Mesendoderm (in vitro differentiated cells): ENCODE data around the gene NR1I2.

ENCODE experiments used
- DNase-seq: peaks from one replicate; pipeline ENCODE4 v3.0.0; 2013
- H2AK5ac ChIP-seq: 2 replicates; pipeline ENCODE4 v1.6.1; 2013; ENCODE audit warnings: low read length, inconsistent platforms
- H2BK120ac ChIP-seq: 2 replicates; pipeline ENCODE4 v1.6.1; 2013; ENCODE audit warnings: low read depth, mild to moderate bottlenecking, low read length, moderate library complexity, mixed read lengths
- H2BK15ac ChIP-seq: replicated peaks from 2 replicates; pipeline ENCODE4 v1.6.1; 2013; ENCODE audit warnings: low read depth, mild to moderate bottlenecking, moderate library complexity
- H2BK5ac ChIP-seq: 2 replicates; pipeline ENCODE4 v1.6.1; 2013; ENCODE audit warnings: low read length, inconsistent platforms
- H3K18ac ChIP-seq: 2 replicates; pipeline ENCODE4 v1.6.1; 2013; ENCODE audit warnings: mild to moderate bottlenecking, low read length, mixed read lengths
- H3K23ac ChIP-seq: one replicate; pipeline ENCODE4 v1.6.1; 2013; ENCODE audit warnings: low read length
- H3K27ac ChIP-seq: 2 replicates; pipeline ENCODE4 v1.5.1; 2013; ENCODE audit warnings: low read depth, mild to moderate bottlenecking, inconsistent platforms, low read length, moderate library complexity
- H3K27me3 ChIP-seq: 2 replicates; pipeline ENCODE4 v1.6.1; 2013; ENCODE audit warnings: low read length, control low read depth, mild to moderate bottlenecking, inconsistent platforms; ENCODE audit not compliant: insufficient read depth, poor library complexity
- H3K36me3 ChIP-seq: 2 replicates; pipeline ENCODE4 v1.6.1; 2013; ENCODE audit warnings: low read length, inconsistent platforms; ENCODE audit not compliant: control insufficient read depth, insufficient read depth
- H3K4ac ChIP-seq: one replicate; pipeline ENCODE4 v1.6.1; 2013; ENCODE audit warnings: low read depth, mild to moderate bottlenecking, low read length, moderate library complexity
- H3K4me1 ChIP-seq: 2 replicates; pipeline ENCODE4 v1.6.1; 2013; ENCODE audit warnings: low read depth, low read length, inconsistent platforms; ENCODE audit not compliant: control insufficient read depth
- H3K4me2 ChIP-seq: 2 replicates; pipeline ENCODE4 v1.6.1; 2013; ENCODE audit warnings: low read length
- H3K4me3 ChIP-seq: 2 replicates; pipeline ENCODE4 v1.5.1; 2013; ENCODE audit warnings: mild to moderate bottlenecking, low read length
- H3K56ac ChIP-seq: one replicate; pipeline ENCODE4 v1.6.1; 2013; ENCODE audit warnings: low read length
- H3K79me1 ChIP-seq: 2 replicates; pipeline ENCODE4 v1.6.1; 2013; ENCODE audit warnings: low read length, inconsistent platforms
- H3K79me2 ChIP-seq: 2 replicates; pipeline ENCODE4 v1.6.1; 2013; ENCODE audit warnings: mild to moderate bottlenecking, low read length; ENCODE audit not compliant: control insufficient read depth, insufficient read depth
- H3K9ac ChIP-seq: 2 replicates; pipeline ENCODE4 v1.6.1; 2013; ENCODE audit warnings: low read length, inconsistent platforms
- H4K5ac ChIP-seq: one replicate; pipeline ENCODE4 v1.6.1; 2013; ENCODE audit warnings: low read length
- H4K8ac ChIP-seq: one replicate; pipeline ENCODE4 v1.6.1; 2013; ENCODE audit warnings: low read depth, mild to moderate bottlenecking, control low read depth, low read length, moderate library complexity
- WGBS: extraction: QIAGEN DNeasy Blood & Tissue Kit; methylation state at CpG from one replicate; pipeline ENCODE4 v1.1.7; 2013; ENCODE audit warnings: low lambda C conversion rate, missing lambda C conversion rate; ENCODE audit not compliant: insufficient coverage; ENCODE audit errors: extremely low coverage; 5-methylcytosine and 5-hydroxymethylcytosine counted together

Gene NR1I2

GRCh38 chr3:119769394-119770149 is 12.3 kb upstream of the NR1I2 start:
- Histone ChIP-seq H2BK15ac (no peak overlapping the region), H3K56ac (no peak overlapping the region), H3K18ac (no peak overlapping the region), H3K27ac (no peak overlapping the region), H3K4ac (no peak overlapping the region), H2BK120ac (no peak overlapping the region), H3K23ac (no peak overlapping the region), H3K79me1 (no peaks in the 10 kb centered on the region), H3K4me2 (no peak overlapping the region), H3K79me2 (no peaks in the 10 kb centered on the region), H3K36me3 (no peaks in the 10 kb centered on the region), H4K5ac (no peak overlapping the region), H3K4me1 (no peaks in the 10 kb centered on the region), H2AK5ac (no peak overlapping the region), H2BK5ac (no peak overlapping the region), H3K4me3 (no peak overlapping the region), H3K9ac (no peak overlapping the region), H4K8ac (no peak overlapping the region), H3K27me3 (no peaks in the 10 kb centered on the region)
- no CpG with 5 or more reads among the region's 8 CpGs for WGBS
- no peak for DNase-seq

DNA sequence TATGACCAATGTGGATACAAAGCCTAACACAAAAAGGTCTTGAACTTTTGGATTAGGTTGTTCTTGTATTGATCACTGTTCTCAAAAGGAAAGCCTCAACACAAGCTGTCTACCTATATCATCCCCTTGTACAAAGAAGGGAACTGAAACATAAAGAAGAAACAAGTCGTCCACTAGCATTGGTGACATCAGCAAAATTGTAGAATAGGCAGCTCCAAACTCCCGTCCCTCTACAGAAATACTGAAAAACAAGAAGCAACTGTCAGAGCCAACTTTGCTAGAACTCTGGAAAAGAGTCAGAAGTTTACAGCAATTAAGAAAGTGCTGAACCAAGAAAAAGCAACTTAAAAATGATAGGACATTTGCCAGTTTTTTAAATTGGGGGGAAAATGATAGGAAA is 7.5 kb upstream of the NR1I2 start:
- Histone ChIP-seq H3K4me3 (no peak overlapping the region), H2BK15ac (no peak overlapping the region), H3K4ac (no peak overlapping the region), H2BK120ac (no peak overlapping the region), H3K27ac (no peak overlapping the region), H3K36me3 (no peaks in the 10 kb centered on the region), H3K4me1 (no peaks in the 10 kb centered on the region), H3K18ac (no peak overlapping the region), H3K79me2 (no peaks in the 10 kb centered on the region), H3K4me2 (no peak overlapping the region), H3K9ac (no peak overlapping the region), H3K23ac (no peak overlapping the region), H4K5ac (no peak overlapping the region), H3K56ac (peak overlapping the region; percentile 10), H4K8ac (no peak overlapping the region), H2AK5ac (no peak overlapping the region), H2BK5ac (no peak overlapping the region), H3K79me1 (no peaks in the 10 kb centered on the region), H3K27me3 (no peaks in the 10 kb centered on the region)
- DNase-seq: no peak
- no CpG with 5 or more reads among the region's 2 CpGs for WGBS

- Histone ChIP-seq H3K18ac (no peak overlapping the region), H3K79me2 (no peaks in the 10 kb centered on the region), H3K9ac (no peak overlapping the region), H2AK5ac (no peak overlapping the region), H3K4ac (no peak overlapping the region), H3K4me1 (no peaks in the 10 kb centered on the region), H3K56ac (no peak overlapping the region), H2BK15ac (no peak overlapping the region), H3K4me2 (no peak overlapping the region), H3K27ac (no peak overlapping the region), H3K27me3 (no peaks in the 10 kb centered on the region), H3K23ac (no peak overlapping the region), H2BK5ac (no peak overlapping the region), H4K8ac (no peak overlapping the region), H2BK120ac (no peak overlapping the region), H4K5ac (no peak overlapping the region), H3K36me3 (no peaks in the 10 kb centered on the region), H3K4me3 (no peak overlapping the region), H3K79me1 (no peaks in the 10 kb centered on the region)
- DNase-seq: no peak
- WGBS: no CpG with 5 or more reads among the region's 1 CpG
Measured at GRCh38 chr3:119776304-119776703, 5.6 kb upstream of the NR1I2 start.

GRCh38 chr3:119778176-119778575 is 3.7 kb upstream of the NR1I2 start:
- no peak for DNase-seq
- WGBS: no CpG with 5 or more reads among the region's 1 CpG

DNA sequence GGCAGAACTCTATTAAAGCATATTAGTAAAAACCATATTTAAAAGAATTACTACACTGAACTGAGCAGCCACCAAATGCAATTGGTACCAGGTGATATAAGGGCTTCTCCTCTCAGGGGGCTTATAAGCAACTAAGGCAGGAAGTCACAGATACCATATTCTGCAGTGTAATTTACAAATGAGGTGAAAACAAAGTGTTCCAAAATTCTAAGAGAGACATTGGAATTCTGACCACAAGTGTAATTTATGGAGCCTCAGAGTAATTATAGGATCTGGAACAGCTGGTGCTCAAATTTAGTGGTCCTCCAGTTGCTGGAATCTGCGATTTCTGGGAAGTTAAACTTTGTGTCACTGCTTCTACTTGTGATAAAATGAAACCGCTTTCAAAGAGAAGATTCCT is 3.1 kb upstream of the NR1I2 start:
- no peaks in the 10 kb centered on the region for H3K27me3 ChIP-seq
- no CpG with 5 or more reads among the region's 2 CpGs for WGBS
- no peak for DNase-seq
- no peak overlapping the region for H4K8ac ChIP-seq
- H3K27ac ChIP-seq: no peak overlapping the region
- no peak overlapping the region for H3K4me2 ChIP-seq
- H2BK120ac ChIP-seq: no peak overlapping the region
- no peak overlapping the region for H4K5ac ChIP-seq
- H3K79me1 ChIP-seq: no peaks in the 10 kb centered on the region
- H3K9ac ChIP-seq: no peak overlapping the region
- no peak overlapping the region for H2BK15ac ChIP-seq
- H3K36me3 ChIP-seq: no peaks in the 10 kb centered on the region
- no peak overlapping the region for H2AK5ac ChIP-seq
- H3K4me3 ChIP-seq: no peak overlapping the region
- H3K23ac ChIP-seq: no peak overlapping the region
- no peaks in the 10 kb centered on the region for H3K4me1 ChIP-seq
- H3K4ac ChIP-seq: no peak overlapping the region
- no peak overlapping the region for H2BK5ac ChIP-seq
- H3K18ac ChIP-seq: no peak overlapping the region
- H3K79me2 ChIP-seq: no peaks in the 10 kb centered on the region
- no peak overlapping the region for H3K56ac ChIP-seq

More at GRCh38 chr3:119778176-119778575, 3.7 kb upstream of the NR1I2 start:
- no peak overlapping the region for H3K56ac ChIP-seq
- H4K5ac ChIP-seq: no peak overlapping the region
- no peak overlapping the region for H2BK15ac ChIP-seq
- no peak overlapping the region for H2AK5ac ChIP-seq
- H3K27ac ChIP-seq: no peak overlapping the region
- no peak overlapping the region for H3K23ac ChIP-seq
- no peaks in the 10 kb centered on the region for H3K79me2 ChIP-seq
- no peaks in the 10 kb centered on the region for H3K4me1 ChIP-seq
- no peaks in the 10 kb centered on the region for H3K27me3 ChIP-seq
- H3K79me1 ChIP-seq: no peaks in the 10 kb centered on the region
- H3K18ac ChIP-seq: no peak overlapping the region
- no peak overlapping the region for H3K4me3 ChIP-seq
- H3K4me2 ChIP-seq: no peak overlapping the region
- no peak overlapping the region for H3K4ac ChIP-seq
- no peak overlapping the region for H2BK120ac ChIP-seq
- no peak overlapping the region for H4K8ac ChIP-seq
- H2BK5ac ChIP-seq: no peak overlapping the region
- H3K9ac ChIP-seq: no peak overlapping the region
- no peaks in the 10 kb centered on the region for H3K36me3 ChIP-seq
